ENCODE data around the gene RPSA. TPM values are rescaled to one million over a fixed set of nuclear protein-coding genes. Genes with fewer than 3 reads are reported as not detected.

Gene RPSA
- total and polyA plus RNA-seq, 2 experiments from 2014 or later: 1,591 to 1,827 TPM

DNA sequence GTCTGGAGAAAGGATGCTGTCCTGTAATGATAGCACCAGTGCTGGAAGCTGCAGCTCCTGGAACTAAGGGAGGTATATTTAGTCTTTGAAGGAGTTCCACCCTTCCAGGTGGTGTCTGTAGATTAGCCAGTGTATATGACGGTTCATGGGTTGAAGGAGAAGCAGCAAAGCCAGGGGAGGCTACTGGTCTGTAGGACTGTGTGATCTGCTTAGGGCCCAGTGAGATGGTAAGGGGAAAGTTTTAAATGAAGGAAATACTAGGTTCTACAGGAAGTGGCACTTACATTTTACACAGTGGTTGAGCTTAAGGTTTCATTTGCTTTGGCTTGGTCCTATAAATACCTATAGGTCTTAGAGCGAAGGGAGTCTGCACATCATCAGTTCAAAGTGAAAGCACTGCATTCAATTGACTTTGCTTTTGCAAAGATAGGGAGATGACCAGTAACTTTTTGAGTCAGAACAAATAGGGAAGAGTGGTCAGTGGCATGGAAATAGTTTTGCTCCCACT, 17.7 kb upstream of the RPSA start (continued):
- TF ChIP-seq ZNF462 (CRISPR knock-in tag; IDR thresholded peaks at IDR 0.05): no peak
- TF ChIP-seq, protein P1, sequence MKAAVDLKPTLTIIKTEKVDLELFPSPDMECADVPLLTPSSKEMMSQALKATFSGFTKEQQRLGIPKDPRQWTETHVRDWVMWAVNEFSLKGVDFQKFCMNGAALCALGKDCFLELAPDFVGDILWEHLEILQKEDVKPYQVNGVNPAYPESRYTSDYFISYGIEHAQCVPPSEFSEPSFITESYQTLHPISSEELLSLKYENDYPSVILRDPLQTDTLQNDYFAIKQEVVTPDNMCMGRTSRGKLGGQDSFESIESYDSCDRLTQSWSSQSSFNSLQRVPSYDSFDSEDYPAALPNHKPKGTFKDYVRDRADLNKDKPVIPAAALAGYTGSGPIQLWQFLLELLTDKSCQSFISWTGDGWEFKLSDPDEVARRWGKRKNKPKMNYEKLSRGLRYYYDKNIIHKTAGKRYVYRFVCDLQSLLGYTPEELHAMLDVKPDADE (IDR thresholded peaks at IDR 0.05): no peak
- no peak for TF ChIP-seq ZNF331 (CRISPR knock-in tag; IDR thresholded peaks at IDR 0.05; ENCODE audit: low read depth)
- TF ChIP-seq ZNF114 (CRISPR knock-in tag; IDR thresholded peaks at IDR 0.05): no peak

- DNase-seq (ENCODE audit: low spot score): no peak
- Mint-ChIP-seq H3K36me3 (ENCODE audit: low read depth) (peaks cover 60% of the 10 kb centered on the region), H3K27ac (no peak overlapping the region), H3K27me3 (ENCODE audit: insufficient read depth, low read depth, poor library complexity) (peaks cover 2% of the 10 kb centered on the region), H3K4me3 (no peak overlapping the region), H3K4me1 (peaks cover 24% of the 10 kb centered on the region), H3K9me3 (no peaks in the 10 kb centered on the region)
- Histone ChIP-seq H3K27me3 (ENCODE audit: insufficient read depth) (no peaks in the 10 kb centered on the region), H3K4me1 (ENCODE audit: insufficient read depth) (peaks cover 13% of the 10 kb centered on the region), H3K27ac (ENCODE audit: low read depth) (no peak overlapping the region), H3F3A (replicated peaks; ENCODE audit: low read depth) (no peaks in the 10 kb centered on the region), H3K79me2 (replicated peaks; ENCODE audit: insufficient read depth) (peaks cover 61% of the 10 kb centered on the region), H3K9me2 (ENCODE audit: insufficient read depth) (no peaks in the 10 kb centered on the region), H3K36me3 (ENCODE audit: insufficient read depth) (peaks cover 46% of the 10 kb centered on the region), H3K4me2 (no peak overlapping the region), H2AFZ (no peak overlapping the region), H3K4me3 (no peak overlapping the region), H4K20me1 (replicated peaks; ENCODE audit: insufficient read depth) (peaks cover 39% of the 10 kb centered on the region)
- no peak for TF ChIP-seq ZNF114 (CRISPR knock-in tag; IDR thresholded peaks at IDR 0.05)
- TF ChIP-seq ZNF462 (CRISPR knock-in tag; IDR thresholded peaks at IDR 0.05): no peak
- TF ChIP-seq NANOG (IDR thresholded peaks at IDR 0.05; ENCODE audit: borderline replicate concordance): no peak
- TF ChIP-seq CREB1 (CRISPR knock-in tag; IDR thresholded peaks at IDR 0.05; ENCODE audit: low read depth): no peak
- no peak for TF ChIP-seq POLR2AphosphoS5 (IDR thresholded peaks at IDR 0.05; ENCODE audit: low read depth)
- TF ChIP-seq JUNB (IDR thresholded peaks at IDR 0.05; ENCODE audit: unreplicated experiment): no peak
- ATAC-seq: no peak
These were observed 16.3 kb upstream of the RPSA start for GRCh38 chr3:39390181-39390580.
